A673 (cell line): ENCODE measurements around the gene NQO2. TPM values are rescaled to one million over a fixed set of nuclear protein-coding genes. Genes with fewer than 3 reads are reported as not detected.

ENCODE experiments used
- BruUV-seq: library from RNA; stranded (reverse); fragments of 400-500 nt; replicated peaks from 2 replicates; lab custom pipeline; 2021; lab: Mats Ljungman, UMichigan
- CTCF ChIA-PET: fragments of 300-600 bp; sonication (Branson Sonifier 250); formaldehyde crosslinking; loops from one replicate; lab custom pipeline; 2022; ENCODE audit warnings: antibody characterized with exemption; lab: Charles Lee
- POLR2A ChIA-PET: fragments of 300-600 bp; sonication (Branson Sonifier 250); formaldehyde crosslinking; loops from one replicate; lab custom pipeline; 2022; ENCODE audit warnings: antibody characterized with exemption; ENCODE audit not compliant: low non-redundant PET; lab: Charles Lee
- DNase-seq: peaks from one replicate; pipeline ENCODE4 v3.0.0-alpha.2; 2015; ENCODE audit warnings: low spot score
- H3K27ac ChIP-seq: fragments of 200-600 bp; sonication (generic); 2 replicates; pipeline ENCODE4 v1.5.1; 2016; ENCODE audit warnings: mixed run types, low read depth, mild to moderate bottlenecking, mixed read lengths, antibody characterized with exemption, low read length; ENCODE audit not compliant: poor library complexity, severe bottlenecking
- H3K27me3 ChIP-seq: fragments of 200-600 bp; sonication (generic); replicated peaks from 2 replicates; pipeline ENCODE4 v1.6.1; 2017; ENCODE audit warnings: mixed run types, low read depth, mild to moderate bottlenecking, mixed read lengths, antibody characterized with exemption, low read length; ENCODE audit not compliant: insufficient read depth, poor library complexity
- H3K36me3 ChIP-seq: fragments of 200-600 bp; sonication (generic); 2 replicates; pipeline ENCODE4 v1.6.1; 2016; ENCODE audit warnings: mixed run types, mild to moderate bottlenecking, mixed read lengths, antibody characterized with exemption, low read length; ENCODE audit not compliant: insufficient read depth, poor library complexity, severe bottlenecking
- H3K4me1 ChIP-seq: fragments of 200-600 bp; sonication (generic); 2 replicates; pipeline ENCODE4 v1.6.1; 2017; ENCODE audit warnings: mixed run types, mild to moderate bottlenecking, mixed read lengths, antibody characterized with exemption, low read length; ENCODE audit not compliant: insufficient read depth, poor library complexity, severe bottlenecking
- H3K4me3 ChIP-seq: fragments of 200-600 bp; sonication (generic); 2 replicates; pipeline ENCODE4 v1.5.1; 2016; ENCODE audit warnings: low read depth, mixed run types, mild to moderate bottlenecking, mixed read lengths, low read length; ENCODE audit not compliant: poor library complexity, severe bottlenecking
- H3K9me3 ChIP-seq: fragments of 200-600 bp; sonication (generic); 2 replicates; pipeline ENCODE4 v1.6.1; 2016; ENCODE audit warnings: mixed run types, low read depth, mild to moderate bottlenecking, mixed read lengths, antibody characterized with exemption, low read length; ENCODE audit not compliant: poor library complexity, severe bottlenecking
- EZH2 ChIP-seq: fragments of 200-600 bp; sonication (generic); IDR thresholded peaks from 2 replicates; pipeline ENCODE4 v1.6.1; 2017; ENCODE audit warnings: borderline replicate concordance, low read depth, mild to moderate bottlenecking, mixed read lengths, antibody characterized with exemption, low read length; ENCODE audit not compliant: poor library complexity, severe bottlenecking
- intact Hi-C: fragments of 100-400 bp; cut with micrococcal nuclease; formaldehyde crosslinking; loops from one replicate; pipeline ENCODE4 v1.10.0; 2022; ENCODE audit not compliant: unreplicated experiment
- total RNA-seq: library from RNA; stranded (reverse); gene quantifications from 2 replicates; pipeline ENCODE4 v1.2.3, GENCODE V29; 2021
- TF ChIP-seq, protein P1 (sequence below): fragments of 300-800, 200-600 bp; sonication (generic); conservative IDR thresholded peaks from 2 replicates; pipeline ENCODE4 v1.5.1; 2017; ENCODE audit warnings: low read depth, mild to moderate bottlenecking, antibody characterized with exemption, low read length, moderate library complexity, mixed read lengths

NQO2 gene
- total RNA-seq, 1 experiment from 2014 or later, result 97.3 TPM

DNA sequence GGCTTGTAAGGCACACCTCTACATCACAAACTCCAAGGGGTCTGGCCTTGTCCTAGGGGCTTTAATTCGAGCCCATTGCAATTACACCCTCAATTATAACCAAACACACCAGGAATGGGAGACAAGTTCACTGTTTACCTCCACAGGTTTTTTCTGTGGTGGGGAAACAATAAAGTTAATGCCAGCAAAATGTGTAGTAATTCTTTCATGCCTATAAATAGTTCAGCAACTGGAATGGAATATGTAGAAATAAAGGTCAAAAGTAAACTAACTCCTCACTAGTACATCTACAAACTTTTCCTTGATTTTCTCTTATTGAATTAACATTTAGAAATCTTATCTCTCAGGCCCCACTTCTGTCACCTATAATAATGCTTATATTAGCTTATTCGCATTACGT lies 41.5 kb downstream of the NQO2 start:
- intact Hi-C loops, result no loop called here
- TF ChIP-seq, protein P1, sequence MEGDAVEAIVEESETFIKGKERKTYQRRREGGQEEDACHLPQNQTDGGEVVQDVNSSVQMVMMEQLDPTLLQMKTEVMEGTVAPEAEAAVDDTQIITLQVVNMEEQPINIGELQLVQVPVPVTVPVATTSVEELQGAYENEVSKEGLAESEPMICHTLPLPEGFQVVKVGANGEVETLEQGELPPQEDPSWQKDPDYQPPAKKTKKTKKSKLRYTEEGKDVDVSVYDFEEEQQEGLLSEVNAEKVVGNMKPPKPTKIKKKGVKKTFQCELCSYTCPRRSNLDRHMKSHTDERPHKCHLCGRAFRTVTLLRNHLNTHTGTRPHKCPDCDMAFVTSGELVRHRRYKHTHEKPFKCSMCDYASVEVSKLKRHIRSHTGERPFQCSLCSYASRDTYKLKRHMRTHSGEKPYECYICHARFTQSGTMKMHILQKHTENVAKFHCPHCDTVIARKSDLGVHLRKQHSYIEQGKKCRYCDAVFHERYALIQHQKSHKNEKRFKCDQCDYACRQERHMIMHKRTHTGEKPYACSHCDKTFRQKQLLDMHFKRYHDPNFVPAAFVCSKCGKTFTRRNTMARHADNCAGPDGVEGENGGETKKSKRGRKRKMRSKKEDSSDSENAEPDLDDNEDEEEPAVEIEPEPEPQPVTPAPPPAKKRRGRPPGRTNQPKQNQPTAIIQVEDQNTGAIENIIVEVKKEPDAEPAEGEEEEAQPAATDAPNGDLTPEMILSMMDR, result no peak
- TF ChIP-seq EZH2, result no peak
- Histone ChIP-seq H3K36me3 (no peaks in the 10 kb centered on the region), H3K27ac (no peak overlapping the region), H3K4me1 (peaks cover 5% of the 10 kb centered on the region), H3K9me3 (no peaks in the 10 kb centered on the region), H3K27me3 (no peaks in the 10 kb centered on the region), H3K4me3 (no peak overlapping the region)
- ChIA-PET POLR2A (no interaction called here), CTCF (interaction anchor here (1.0 kb wide), 1 partner anchor 40 kb away, joined by 6 read pairs; no protein-coding TSS in a partner anchor)
- no peak for DNase-seq
- no TSS peak for BruUV-seq

DNA sequence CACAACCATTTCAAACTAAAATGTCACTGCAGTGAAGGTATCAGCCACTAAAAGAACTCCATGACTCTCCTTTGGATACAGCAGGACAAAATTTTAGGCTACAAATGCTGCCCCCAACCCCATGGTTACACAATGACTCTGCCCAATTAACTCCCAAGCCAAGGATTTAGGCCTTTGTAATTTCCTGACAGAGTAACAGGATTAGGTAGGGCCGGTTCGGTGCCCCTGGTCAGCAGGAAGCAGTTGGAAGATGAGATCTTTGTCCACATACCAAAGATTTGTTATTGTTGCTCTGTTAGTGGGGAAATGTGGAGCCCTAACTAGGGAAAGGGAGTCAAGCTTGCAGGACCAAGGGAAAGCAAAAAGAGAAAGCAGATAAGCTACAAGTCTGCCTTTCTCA lies 41.9 kb downstream of the NQO2 start:
- ChIA-PET POLR2A (no interaction called here), CTCF (interaction anchor here (1.0 kb wide), 1 partner anchor 41 kb away, joined by 6 read pairs; no protein-coding TSS in a partner anchor)
- Histone ChIP-seq H3K36me3 (no peaks in the 10 kb centered on the region), H3K4me1 (peaks cover 5% of the 10 kb centered on the region), H3K27me3 (no peaks in the 10 kb centered on the region), H3K9me3 (no peaks in the 10 kb centered on the region), H3K27ac (no peak overlapping the region), H3K4me3 (no peak overlapping the region)
- DNase-seq, result no peak
- no peak for TF ChIP-seq EZH2
- TF ChIP-seq, protein P1, result no peak
- BruUV-seq, result no TSS peak
- intact Hi-C loops, result no loop called here

DNA sequence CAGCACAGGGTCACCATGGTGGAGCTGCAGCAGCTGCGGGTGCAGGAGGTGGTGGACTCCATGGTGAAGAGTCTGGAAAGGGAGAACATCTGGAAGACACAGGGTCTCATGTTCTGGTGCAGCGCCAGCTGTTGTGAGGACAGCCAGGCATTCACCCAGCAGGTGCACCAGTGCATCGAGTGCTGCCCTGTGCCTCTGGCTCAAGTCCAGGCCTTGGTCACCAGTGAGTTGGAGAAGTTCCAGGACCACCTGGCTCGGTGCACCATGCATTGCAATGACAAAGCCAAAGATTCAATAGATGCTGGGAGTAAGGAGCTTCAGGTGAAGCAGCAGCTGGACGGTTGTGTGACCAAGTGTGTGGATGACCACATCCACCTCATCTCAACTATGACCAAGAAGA lies 45.7 kb downstream of the NQO2 start:
- Histone ChIP-seq H3K4me1 (no peaks in the 10 kb centered on the region), H3K36me3 (no peaks in the 10 kb centered on the region), H3K27me3 (no peaks in the 10 kb centered on the region), H3K9me3 (no peaks in the 10 kb centered on the region), H3K4me3 (no peak overlapping the region), H3K27ac (no peak overlapping the region)
- no TSS peak for BruUV-seq
- DNase-seq, result no peak
- CTCF ChIA-PET, result no interaction called here
- intact Hi-C loops, result no loop called here
- POLR2A ChIA-PET, result no interaction called here
- no peak for TF ChIP-seq EZH2
- TF ChIP-seq, protein P1, result no peak
